Panc1 (cell line): ENCODE results near the gene UBL5.

Source experiments
- CTCF ChIP-seq: fragments of 450-650 bp; IDR thresholded peaks from 2 replicates; pipeline ENCODE4 v1.5.1; 2017; ENCODE audit warnings: mild to moderate bottlenecking
- POLR2AphosphoS5 ChIP-seq: IDR thresholded peaks from 2 replicates; pipeline ENCODE4 v1.6.1; 2012; ENCODE audit warnings: mild to moderate bottlenecking, low read depth, low read length, moderate library complexity
- SIN3A ChIP-seq: IDR thresholded peaks from 2 replicates; pipeline ENCODE4 v1.6.1; 2012; ENCODE audit warnings: low read depth, mild to moderate bottlenecking, low read length, moderate library complexity, borderline replicate concordance; ENCODE audit not compliant: insufficient read depth
- TCF7L2 ChIP-seq: IDR thresholded peaks from 2 replicates; pipeline ENCODE4 v1.6.1; 2011; ENCODE audit warnings: mild to moderate bottlenecking, low read depth, low read length, inconsistent platforms

- TF ChIP-seq CTCF, result no peak
- TF ChIP-seq SIN3A, result no peak
- no peak for TF ChIP-seq POLR2AphosphoS5
- TF ChIP-seq TCF7L2, result no peak
Observed at GRCh38 chr19:9878511-9879196, 50.9 kb downstream of the UBL5 start.
